Activated T-helper 1 cell treated with anti-CD3 and anti-CD28 coated beads, Interleukin-2, amount 50 U/mL, for 16 hours (primary cell): ENCODE measurements around the gene NKAIN2.
"Not testable (repeated sequence)": the region's sequence is repeated elsewhere in the genome, so short reads cannot be mapped to it uniquely, and the experiment has no call there.

Experiments
- DNase-seq, 2 donors: peaks; one replicate each; pipeline ENCODE4 v3.0.0-alpha.2; 2020; ENCODE audit warnings: low read depth in 1 of 2, low spot score in 1 of 2

NKAIN2 gene

DNA sequence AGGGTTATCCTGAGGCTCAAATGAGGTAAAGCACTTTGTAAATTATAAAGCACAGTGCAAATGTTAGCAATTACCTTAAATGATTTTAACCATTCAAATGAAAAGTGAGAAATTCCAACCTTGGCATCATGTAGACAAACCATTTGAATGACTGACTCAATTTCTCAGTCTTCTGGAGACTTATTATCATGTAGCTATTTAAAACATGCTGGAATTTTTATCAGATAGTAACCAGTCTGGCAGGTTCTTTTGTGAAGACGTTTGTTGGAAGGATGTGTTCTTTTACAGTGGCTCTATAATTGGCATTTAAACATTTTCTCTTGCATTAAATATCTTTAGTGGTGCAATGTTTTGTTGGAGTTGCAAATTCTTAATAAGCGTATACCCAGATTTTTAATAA, 386.6 kb downstream of the NKAIN2 start:
- DNase-seq, result no peak

GRCh38 chr6:124193132-124193531, 389.5 kb downstream of the NKAIN2 start:
- DNase-seq, result no peak

DNA sequence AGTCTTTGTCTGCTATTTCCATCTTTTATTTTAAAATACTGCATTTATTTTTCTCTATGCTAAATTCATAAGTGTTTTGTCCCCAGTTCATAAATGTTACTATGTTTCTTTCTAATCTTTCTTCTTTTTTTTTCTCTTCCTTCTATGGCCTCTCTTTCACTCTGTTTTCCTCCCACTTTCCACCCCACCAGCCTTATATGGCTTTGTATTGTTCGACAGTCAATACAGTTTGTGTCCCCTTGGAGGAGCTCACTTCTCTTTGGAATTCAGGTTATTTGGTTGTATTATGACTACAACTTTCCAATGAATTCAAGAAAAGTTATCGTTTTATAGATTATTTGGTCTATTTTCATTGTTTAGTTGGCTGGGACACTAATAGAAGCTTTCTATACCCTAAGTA, 393.5 kb downstream of the NKAIN2 start:
- no peak for DNase-seq

GRCh38 chr6:124199286-124199685, 395.6 kb downstream of the NKAIN2 start:
- no peak for DNase-seq

GRCh38 chr6:124200661-124201060, 397.0 kb downstream of the NKAIN2 start:
- no peak for DNase-seq

- DNase-seq, result no peak
Measured at GRCh38 chr6:124203101-124203811, 399.6 kb downstream of the NKAIN2 start.

DNA sequence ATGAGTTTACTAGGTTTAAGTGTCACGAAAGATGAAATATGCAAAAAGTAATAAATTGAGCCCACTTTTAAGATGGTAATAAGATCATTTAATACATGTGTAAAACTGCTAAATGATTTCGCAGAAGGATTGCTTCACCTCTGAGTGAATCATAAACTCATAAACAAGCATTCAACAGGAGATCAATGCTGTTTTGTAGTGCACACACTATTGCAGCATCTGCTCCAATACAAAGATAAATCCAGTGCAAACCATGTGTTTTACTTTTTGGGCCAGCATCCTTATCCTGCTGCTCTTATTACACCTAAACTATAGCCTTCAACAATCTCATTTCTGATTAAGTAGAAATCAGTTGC, 400.1 kb downstream of the NKAIN2 start:
- no peak for DNase-seq

DNA sequence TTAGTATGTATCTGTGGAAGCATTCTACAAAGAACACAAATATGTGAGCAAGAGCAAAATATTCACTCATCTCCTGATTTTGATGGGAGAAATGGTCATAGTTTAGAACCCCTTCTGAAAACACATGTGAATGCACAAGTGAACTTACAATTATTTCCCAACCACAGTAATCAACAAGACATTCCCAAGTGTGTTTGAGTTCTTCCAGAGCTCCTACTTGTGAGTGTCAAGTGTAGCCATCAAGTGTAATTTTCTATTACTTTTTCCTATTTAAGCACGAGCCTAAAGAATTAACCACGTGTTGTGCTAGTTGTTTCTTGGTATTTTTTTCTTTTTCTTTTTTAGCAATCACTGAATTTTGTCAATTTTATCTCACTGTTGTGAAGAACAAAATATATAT, 402.3 kb downstream of the NKAIN2 start:
- no peak for DNase-seq

DNA sequence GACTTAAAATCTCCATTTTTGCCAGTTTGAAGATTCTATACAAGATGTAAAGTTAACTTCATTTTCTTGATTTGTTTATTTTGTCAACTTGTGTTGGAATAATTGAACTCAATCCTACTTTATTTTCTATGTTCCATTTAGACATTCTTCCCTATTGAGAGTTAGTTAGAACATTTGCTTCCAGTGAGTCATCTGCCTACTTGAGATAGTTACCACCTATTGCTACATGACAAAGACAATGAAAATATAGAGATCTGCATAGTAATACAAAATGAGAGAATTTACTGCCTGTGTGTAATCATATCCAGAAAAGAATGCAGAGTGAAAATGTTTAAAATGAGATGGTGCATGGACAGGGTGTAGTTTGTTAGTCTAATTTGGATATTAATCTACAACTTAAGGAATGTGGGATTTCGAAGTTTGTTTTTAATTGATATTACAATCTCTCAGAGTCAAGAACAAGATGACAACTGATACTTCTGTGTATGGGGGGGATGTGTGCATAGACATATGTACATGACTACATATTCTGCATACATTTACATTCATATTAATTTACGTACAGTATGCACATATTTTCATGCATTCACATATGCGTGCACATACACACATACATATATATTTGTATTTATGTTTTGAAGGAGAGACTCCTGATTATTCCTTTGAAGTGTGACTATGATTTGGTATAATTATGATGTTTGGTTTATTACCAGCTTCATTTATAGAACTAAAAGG, 420.1 kb downstream of the NKAIN2 start:
- no peak for DNase-seq

- DNase-seq, result no peak
Measured at GRCh38 chr6:124226396-124226795, 422.7 kb downstream of the NKAIN2 start.

DNA sequence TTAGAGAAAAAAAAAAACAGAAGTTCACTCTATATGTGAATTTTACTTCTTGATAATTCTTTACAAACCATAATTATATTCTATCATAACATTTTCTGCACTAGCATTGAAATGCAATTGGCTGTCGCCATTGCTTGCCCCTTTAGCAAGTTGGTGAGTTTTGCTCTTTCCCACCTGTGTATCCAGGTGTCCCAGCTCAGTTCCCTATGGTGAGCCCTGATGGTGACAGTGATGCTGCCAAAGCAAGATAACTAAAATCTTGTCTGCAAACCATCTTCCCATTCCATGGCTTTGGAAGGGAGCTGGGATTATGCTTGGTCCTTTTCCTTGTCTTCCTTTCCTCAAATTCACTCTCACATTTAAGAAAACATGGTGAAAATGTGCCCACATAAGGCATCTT, 429.6 kb downstream of the NKAIN2 start:
- DNase-seq, result no peak

GRCh38 chr6:124234801-124235200, 431.1 kb downstream of the NKAIN2 start:
- DNase-seq, result no peak

GRCh38 chr6:124237911-124238310, 434.2 kb downstream of the NKAIN2 start:
- no peak for DNase-seq

DNA sequence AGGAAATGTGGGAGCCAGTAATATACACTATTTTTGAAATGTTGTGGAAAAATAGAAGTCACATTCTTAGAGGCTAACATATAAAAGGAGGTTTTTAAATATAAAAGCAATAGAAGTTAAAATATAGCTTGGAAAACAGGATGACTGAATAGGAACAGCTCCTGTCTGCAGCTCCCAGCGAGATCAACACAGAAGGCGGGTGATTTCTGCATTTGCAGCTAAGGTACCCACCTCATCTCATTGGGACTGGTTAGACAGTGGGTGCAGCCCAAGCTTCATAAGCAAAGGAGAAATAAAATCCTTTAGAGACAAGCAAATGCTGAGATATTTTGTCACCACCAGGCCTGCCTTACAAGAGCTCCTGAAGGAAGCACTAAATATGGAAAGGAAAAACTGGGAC, 434.7 kb downstream of the NKAIN2 start:
- DNase-seq, result not testable (repeated sequence)

DNA sequence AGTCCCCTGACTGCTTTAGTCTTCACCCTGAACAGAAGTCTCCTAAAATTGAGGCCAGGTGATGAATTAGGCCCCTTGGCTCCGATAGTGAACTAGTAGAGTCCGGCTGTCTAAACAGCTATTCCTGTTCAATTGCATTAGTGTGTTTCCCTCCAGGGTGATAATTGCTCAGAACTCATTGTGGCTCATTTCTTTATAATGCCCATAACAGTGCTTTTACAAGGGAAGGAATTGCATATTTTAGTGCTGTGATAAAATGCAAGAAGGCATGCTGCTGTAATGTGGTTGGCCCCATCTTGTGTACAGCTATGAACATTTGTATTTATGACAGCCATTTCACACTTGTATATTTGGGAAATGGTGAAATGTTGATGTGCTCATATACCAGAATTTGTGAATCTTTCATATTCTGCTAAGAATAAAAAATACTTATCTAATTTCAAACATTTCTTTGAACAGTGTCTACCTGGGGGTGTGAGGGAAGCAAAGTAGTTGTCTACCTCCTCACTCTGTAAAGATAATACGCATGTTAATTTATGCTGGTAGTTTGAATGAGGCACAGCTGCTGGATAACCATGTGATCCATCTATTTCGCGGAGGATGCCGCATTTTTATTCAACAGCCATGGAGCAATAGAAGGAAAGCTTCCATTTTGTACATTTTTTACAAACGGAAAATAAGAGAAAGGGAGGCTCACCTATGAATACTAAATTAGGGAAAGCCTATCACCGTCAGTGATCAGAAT, 451.4 kb downstream of the NKAIN2 start:
- DNase-seq, result no peak

DNA sequence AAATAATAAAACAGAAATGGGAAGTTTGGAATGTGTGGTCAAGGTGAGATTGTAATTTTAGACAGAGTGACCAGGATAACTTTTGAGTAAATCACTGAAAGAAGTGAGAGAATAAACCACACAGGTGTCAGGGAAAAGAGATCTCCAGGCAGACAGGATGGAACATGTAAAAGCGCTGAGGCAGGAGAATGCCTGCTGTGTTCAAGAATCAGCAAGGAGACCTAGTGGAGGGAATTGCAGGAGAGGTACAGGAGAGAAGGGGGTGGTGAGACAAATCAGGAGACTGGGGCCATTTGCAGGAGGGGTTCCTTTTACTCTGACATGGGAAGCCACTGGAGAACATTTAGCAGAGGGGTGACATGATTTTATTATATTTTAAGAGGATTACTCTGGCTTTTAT, 456.7 kb downstream of the NKAIN2 start:
- no peak for DNase-seq

DNA sequence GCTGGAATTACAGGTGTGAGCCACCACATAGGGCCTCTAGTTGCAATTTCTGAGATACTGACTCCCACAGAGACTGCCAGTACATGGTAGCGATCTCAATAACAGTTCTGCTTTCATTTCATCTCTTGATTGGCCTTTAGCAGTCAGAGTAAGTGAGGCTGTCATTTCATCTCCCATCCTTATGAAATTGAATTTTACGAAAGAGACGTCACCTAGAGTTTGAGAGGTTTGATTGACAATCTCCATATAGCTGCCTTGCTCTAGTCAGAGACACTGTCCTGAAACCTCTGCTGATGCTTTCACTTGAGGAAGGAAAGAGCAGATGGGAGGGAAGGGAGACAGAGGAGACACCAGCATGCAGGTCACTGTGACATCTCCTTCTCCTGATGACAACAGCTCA, 466.1 kb downstream of the NKAIN2 start:
- no peak for DNase-seq

DNA sequence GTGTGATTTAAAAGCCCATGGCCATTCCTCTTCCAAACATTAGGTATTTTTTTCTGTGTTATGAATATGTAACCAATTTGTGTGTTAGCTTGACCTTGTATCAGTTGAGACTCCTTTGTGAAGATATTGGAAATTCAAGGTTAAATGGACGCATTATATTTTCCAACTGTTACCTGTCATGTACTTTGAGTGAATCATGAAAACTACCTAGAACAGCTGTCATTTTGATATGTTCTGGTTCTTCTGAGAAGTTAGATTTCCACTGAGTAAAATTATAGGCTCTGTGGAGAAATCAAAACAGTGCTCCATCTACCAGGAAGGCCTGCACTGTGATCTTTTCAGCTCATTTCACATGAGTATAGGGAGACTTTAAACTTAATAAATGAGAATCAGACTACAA, 470.0 kb downstream of the NKAIN2 start:
- DNase-seq, result no peak

DNA sequence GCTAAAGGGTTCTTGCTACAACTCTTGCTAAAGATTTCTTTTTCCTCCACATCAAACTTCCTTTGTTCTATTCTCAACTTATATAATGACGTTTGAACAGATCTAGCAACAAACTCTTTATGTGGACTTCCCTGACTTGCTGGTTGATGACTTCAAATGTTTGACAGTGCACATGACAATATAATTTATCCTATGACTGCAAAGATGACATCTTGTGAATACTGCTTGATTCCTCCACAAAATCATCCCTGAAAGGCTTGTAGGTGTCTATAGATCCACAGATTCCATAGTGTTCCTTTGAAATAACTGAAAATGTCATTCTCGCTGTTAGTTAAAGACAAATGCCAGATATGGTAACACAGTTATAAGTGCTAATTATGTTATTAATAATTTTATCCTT, 478.9 kb downstream of the NKAIN2 start:
- no peak for DNase-seq

DNA sequence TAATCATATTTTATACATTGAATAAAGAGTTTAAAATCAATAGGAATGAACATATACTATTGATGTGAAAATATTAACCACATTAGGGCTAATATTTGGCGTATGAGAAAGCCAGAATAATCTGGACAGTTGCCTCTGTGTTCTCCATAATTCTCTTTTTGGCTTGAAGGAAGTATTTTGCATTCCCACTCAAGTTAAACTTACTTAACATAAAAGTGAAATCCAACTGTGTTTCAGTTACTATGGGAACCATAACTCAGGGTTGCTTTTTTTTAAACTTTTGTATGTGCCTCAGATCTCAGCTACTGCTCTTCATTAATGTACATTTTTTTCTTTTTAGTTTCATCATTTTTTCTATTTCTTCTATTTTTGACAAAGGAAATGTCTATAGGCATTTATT, 479.8 kb downstream of the NKAIN2 start:
- DNase-seq, result no peak

DNA sequence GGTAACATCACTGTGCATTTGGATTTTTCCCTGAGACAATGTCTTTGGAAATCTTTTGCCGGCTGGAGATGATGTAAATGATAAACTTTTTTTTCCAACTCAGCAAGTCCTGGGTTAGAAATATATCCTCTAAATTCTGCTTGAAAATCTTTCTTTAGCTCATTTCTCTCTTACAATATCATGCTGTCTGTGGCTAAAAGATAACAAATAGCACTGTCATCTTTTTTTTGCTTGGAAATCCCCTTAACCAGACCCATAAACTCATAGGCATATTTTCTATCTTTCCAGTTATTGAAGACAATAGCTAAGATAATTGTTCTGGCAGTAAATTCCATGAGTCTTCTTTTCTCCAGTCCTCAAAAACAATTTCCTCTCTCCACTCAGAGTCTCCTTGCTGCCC, 481.5 kb downstream of the NKAIN2 start:
- DNase-seq, result no peak

DNA sequence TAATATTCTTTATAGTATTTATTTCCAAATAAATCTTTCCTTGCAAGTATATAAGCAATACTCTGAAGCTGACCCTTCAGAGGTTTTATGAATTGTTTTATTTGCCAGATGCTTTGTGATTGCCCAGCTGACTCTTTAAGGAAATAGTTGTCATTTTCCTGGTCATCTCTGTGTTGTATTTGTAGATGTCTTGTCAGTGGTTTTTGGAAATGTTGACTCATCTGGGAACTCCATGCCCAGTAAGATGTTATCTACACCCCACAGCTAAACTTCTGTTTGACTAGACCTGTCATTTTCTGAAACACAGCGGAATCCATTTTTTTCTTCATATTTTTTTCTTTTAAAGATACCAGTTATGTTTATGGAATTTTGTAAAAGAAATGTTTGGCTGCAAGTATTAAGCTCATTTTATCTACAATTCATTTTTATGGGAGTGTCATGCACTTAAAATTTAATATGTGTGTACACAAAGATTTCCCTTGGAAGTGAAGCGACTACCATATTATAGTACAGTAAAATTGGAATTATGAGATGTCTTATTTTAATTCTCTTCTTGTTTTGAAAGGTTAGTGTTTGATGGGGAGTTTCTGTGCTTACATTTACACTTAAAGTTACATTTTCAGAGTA, 491.0 kb downstream of the NKAIN2 start:
- DNase-seq, result no peak
